ENCODE results near the gene RTKN2. TPM values are rescaled to one million over a fixed set of nuclear protein-coding genes. Genes with fewer than 3 reads are reported as not detected.

RTKN2 gene
- total RNA-seq, 4 donors from 2014 or later: 0.83 to 2.5 (median 0.94) TPM

DNA sequence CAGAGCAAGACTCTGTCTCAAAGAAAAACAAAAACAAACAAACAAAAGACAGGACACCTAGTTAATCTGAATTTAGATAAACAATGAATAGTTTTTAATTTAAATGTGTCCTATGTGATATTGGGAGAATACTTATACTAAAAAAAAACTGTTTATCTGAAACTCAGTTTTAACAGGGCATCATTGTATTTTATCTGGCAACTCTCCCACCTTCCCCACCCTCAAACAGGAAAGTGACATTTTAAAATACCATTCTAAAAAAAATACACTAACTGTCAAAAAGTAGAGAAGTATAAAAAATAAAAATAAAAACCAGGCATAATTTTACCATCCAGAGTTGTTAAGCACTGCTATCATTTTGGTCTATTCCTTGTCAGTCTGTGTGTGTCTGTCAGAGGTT lies 119.0 kb downstream of the RTKN2 start:
- H3K4me3 ChIP-seq: no peak overlapping the region
- no peak for DNase-seq (ENCODE audit: low spot score in 2 of 2)
- no peak overlapping the region for H3K27ac ChIP-seq
- TF ChIP-seq EP300 (IDR thresholded peaks at IDR 0.05) (no peak), POLR2AphosphoS5 (IDR thresholded peaks at IDR 0.05) (no peak), POLR2A (IDR thresholded peaks at IDR 0.05) (no peak)
- TF ChIP-seq, protein P1, sequence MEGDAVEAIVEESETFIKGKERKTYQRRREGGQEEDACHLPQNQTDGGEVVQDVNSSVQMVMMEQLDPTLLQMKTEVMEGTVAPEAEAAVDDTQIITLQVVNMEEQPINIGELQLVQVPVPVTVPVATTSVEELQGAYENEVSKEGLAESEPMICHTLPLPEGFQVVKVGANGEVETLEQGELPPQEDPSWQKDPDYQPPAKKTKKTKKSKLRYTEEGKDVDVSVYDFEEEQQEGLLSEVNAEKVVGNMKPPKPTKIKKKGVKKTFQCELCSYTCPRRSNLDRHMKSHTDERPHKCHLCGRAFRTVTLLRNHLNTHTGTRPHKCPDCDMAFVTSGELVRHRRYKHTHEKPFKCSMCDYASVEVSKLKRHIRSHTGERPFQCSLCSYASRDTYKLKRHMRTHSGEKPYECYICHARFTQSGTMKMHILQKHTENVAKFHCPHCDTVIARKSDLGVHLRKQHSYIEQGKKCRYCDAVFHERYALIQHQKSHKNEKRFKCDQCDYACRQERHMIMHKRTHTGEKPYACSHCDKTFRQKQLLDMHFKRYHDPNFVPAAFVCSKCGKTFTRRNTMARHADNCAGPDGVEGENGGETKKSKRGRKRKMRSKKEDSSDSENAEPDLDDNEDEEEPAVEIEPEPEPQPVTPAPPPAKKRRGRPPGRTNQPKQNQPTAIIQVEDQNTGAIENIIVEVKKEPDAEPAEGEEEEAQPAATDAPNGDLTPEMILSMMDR (IDR thresholded peaks at IDR 0.05): no peak
- H3K27me3 ChIP-seq: no peaks in the 10 kb centered on the region
- H3K9me3 ChIP-seq: peaks cover 3% of the 10 kb centered on the region
- no peaks in the 10 kb centered on the region for H3K4me1 ChIP-seq
- no peaks in the 10 kb centered on the region for H3K36me3 ChIP-seq

DNA sequence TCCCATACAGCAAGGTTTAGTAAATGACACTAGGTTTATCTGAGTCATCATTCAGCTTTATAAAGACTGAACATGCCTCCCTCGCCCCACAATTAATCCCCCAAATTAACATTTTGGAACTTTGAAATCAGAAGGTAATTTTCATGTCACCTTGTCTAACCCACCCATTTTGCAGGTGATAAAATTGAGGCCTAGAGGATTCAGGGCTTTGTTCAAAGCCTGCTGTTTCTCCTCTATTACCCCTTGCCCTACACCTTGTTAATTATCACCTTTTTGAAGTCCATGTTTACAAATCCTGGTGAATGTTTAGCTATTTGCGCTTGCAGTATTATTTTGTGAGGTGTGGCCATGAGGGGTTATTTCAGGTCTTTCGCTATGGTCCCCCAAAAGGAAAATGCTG lies 120.5 kb downstream of the RTKN2 start:
- WGBS: 67% methylated on average over 3 of the region's 3 CpGs
- Histone ChIP-seq H3K27me3 (no peaks in the 10 kb centered on the region), H3K4me3 (no peak overlapping the region), H3K4me1 (no peaks in the 10 kb centered on the region), H3K27ac (no peak overlapping the region), H3K9me3 (peaks cover 8% of the 10 kb centered on the region), H3K36me3 (no peaks in the 10 kb centered on the region)
- TF ChIP-seq POLR2A (IDR thresholded peaks at IDR 0.05) (no peak), EP300 (IDR thresholded peaks at IDR 0.05) (no peak), POLR2AphosphoS5 (IDR thresholded peaks at IDR 0.05) (no peak)
- TF ChIP-seq, protein P1 (IDR thresholded peaks at IDR 0.05): no peak
- DNase-seq (ENCODE audit: low spot score in 2 of 2): no peak

DNA sequence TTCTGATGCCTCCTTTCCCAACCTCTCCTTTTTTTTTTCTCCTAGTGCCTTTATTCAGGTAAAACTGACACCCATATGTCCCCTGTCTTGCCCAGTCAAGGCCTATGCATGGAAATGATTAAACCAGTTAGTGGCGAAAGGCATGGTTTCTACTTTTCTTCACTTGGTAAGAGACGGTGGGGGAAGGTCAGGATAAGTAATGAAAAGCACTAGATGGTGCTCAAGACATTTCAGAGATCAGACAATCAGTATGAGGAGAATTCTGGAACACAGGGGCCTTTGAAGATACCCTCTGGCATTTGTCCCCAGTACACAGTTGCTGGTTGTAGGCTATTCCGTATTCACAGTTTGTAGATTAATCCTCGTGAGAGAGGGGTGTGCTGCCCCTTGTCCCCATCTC lies 121.2 kb downstream of the RTKN2 start:
- no peaks in the 10 kb centered on the region for H3K27me3 ChIP-seq
- H3K9me3 ChIP-seq: peaks cover 12% of the 10 kb centered on the region
- no peak overlapping the region for H3K27ac ChIP-seq
- no peak for DNase-seq (ENCODE audit: low spot score in 2 of 2)
- H3K4me1 ChIP-seq: no peaks in the 10 kb centered on the region
- no peak overlapping the region for H3K4me3 ChIP-seq
- H3K36me3 ChIP-seq: no peaks in the 10 kb centered on the region
- WGBS: 94% methylated on average over 4 of the region's 4 CpGs
- no peak for TF ChIP-seq POLR2AphosphoS5 (IDR thresholded peaks at IDR 0.05)
- no peak for TF ChIP-seq POLR2A (IDR thresholded peaks at IDR 0.05)
- no peak for TF ChIP-seq EP300 (IDR thresholded peaks at IDR 0.05)
- TF ChIP-seq, protein P1 (IDR thresholded peaks at IDR 0.05): no peak

DNA sequence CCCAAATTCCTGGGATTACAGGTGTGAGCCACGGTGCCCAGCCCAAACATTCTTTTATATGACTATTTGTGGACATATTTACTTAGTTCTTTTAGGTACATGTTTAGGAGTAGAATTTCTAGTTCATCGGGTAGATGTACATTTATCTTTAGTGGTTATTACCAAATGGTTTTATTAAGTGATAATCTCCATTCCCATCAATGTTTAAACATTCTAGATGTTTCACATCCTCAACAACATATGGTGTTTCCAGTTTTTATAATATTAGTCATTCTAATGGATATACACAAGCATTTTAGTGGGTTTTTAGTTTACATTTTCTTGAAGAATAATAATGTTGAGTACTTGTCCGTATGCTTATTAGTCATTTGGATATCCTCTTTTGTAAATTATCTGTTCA lies 131.7 kb downstream of the RTKN2 start:
- no peaks in the 10 kb centered on the region for H3K9me3 ChIP-seq
- no peak overlapping the region for H3K27ac ChIP-seq
- H3K27me3 ChIP-seq: no peaks in the 10 kb centered on the region
- no peaks in the 10 kb centered on the region for H3K4me1 ChIP-seq
- H3K4me3 ChIP-seq: no peak overlapping the region
- no peak for DNase-seq (ENCODE audit: low spot score in 2 of 2)
- TF ChIP-seq POLR2A (IDR thresholded peaks at IDR 0.05): no peak
- TF ChIP-seq EP300 (IDR thresholded peaks at IDR 0.05): no peak
- TF ChIP-seq POLR2AphosphoS5 (IDR thresholded peaks at IDR 0.05): no peak
- TF ChIP-seq, protein P1 (IDR thresholded peaks at IDR 0.05): no peak
- 92% methylated on average over 3 of the region's 3 CpGs for WGBS
- no peaks in the 10 kb centered on the region for H3K36me3 ChIP-seq

DNA sequence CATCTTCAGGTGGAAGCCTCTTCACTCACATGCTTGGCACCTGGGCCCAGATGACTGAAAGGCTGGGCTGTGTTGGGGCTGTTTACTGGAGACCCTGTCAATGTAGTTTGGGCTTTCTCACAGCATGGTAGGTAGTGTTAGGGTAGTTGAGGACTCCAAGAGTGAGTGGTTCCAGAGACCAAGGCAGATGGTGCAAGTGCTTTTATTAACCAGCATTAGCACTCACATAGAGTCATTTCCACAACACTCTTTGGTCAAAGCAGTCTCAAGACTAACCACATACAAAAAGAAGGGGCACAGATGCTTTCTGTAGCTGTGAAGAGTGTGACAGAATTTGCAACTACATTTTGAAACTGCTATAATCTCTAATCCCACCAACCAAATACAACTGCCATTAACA lies 135.0 kb downstream of the RTKN2 start:
- Histone ChIP-seq H3K4me3 (no peak overlapping the region), H3K27ac (no peak overlapping the region), H3K4me1 (no peaks in the 10 kb centered on the region), H3K27me3 (no peaks in the 10 kb centered on the region), H3K9me3 (no peaks in the 10 kb centered on the region), H3K36me3 (no peaks in the 10 kb centered on the region)
- no peak for DNase-seq (ENCODE audit: low spot score in 2 of 2)
- TF ChIP-seq EP300 (IDR thresholded peaks at IDR 0.05) (no peak), POLR2A (IDR thresholded peaks at IDR 0.05) (no peak), POLR2AphosphoS5 (IDR thresholded peaks at IDR 0.05) (no peak)
- TF ChIP-seq, protein P1 (IDR thresholded peaks at IDR 0.05): no peak

Other genes with a start within 250 kb of the RTKN2 start
- 1 to 10 TPM in 3 of 4 donors, under 1 TPM in 1; 0.42 to 2.5 (median 1.8) TPM for gene ZNF365, start 105.5 kb upstream of the RTKN2 start, total RNA-seq